Subcutaneous adipose tissue (tissue), 4 donors: ENCODE measurements around the gene KCTD11. TPM values are rescaled to one million over a fixed set of nuclear protein-coding genes. Genes with fewer than 3 reads are reported as not detected.

Source experiments
- small RNA-seq: library from RNA; depleted of rRNA; stranded (forward); fragments of <200 nt; gene quantifications from one replicate; pipeline ENCODE3, GENCODE V24; 2016
- total RNA-seq, 4 donors: library from RNA; depleted of rRNA; stranded (reverse); fragments of >200 nt; gene quantifications; one replicate each; pipeline ENCODE4 v1.1.0, GENCODE V29; 2016
- TF ChIP-seq, protein P1 (sequence below): fragments of 450-650 bp; IDR thresholded peaks from one replicate; pipeline ENCODE4 v1.5.1; 2016; ENCODE audit warnings: low read depth, mild to moderate bottlenecking, control low read depth, antibody characterized with exemption, moderate library complexity

The KCTD11 gene
- total RNA-seq, 4 donors from 2014 or later, result 4.9 to 13.8 (median 7.2) TPM

DNA sequence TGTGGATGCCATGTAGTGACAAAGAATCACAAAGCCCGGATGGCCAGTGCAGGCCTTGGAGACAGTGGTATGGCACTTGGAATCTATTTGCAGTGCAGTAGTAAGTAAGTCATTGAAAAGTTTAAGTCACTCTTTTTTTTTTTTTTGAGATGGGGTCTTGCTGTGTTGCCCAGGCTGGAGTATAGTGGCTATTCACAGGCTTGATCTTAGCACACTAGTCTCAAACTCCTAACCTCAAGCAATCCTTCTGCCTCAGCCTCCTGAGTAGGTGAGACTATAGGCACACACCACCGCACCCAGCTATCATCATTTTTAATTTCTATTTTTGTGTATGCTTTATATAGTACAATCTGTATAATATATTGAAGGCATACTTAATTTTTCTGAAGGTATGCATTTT is 46.6 kb downstream of the KCTD11 start:
- TF ChIP-seq, protein P1, sequence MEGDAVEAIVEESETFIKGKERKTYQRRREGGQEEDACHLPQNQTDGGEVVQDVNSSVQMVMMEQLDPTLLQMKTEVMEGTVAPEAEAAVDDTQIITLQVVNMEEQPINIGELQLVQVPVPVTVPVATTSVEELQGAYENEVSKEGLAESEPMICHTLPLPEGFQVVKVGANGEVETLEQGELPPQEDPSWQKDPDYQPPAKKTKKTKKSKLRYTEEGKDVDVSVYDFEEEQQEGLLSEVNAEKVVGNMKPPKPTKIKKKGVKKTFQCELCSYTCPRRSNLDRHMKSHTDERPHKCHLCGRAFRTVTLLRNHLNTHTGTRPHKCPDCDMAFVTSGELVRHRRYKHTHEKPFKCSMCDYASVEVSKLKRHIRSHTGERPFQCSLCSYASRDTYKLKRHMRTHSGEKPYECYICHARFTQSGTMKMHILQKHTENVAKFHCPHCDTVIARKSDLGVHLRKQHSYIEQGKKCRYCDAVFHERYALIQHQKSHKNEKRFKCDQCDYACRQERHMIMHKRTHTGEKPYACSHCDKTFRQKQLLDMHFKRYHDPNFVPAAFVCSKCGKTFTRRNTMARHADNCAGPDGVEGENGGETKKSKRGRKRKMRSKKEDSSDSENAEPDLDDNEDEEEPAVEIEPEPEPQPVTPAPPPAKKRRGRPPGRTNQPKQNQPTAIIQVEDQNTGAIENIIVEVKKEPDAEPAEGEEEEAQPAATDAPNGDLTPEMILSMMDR, result no peak

- TF ChIP-seq, protein P1, result no peak
Measured at GRCh38 chr17:7403043-7403726, 51.2 kb downstream of the KCTD11 start.

DNA sequence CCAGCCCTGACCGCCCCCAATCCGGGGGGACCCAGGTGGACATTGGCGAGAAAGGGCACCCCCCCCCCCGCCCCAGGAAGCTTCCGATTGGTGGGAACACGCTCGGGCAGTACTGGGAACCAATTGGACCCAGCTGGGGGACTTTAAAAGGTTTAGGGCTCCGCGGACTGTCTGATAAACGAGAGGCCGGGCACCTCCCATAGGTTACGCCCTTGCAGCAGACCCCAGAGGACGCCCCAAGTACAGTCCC is 51.7 kb downstream of the KCTD11 start:
- TF ChIP-seq, protein P1, result no peak

DNA sequence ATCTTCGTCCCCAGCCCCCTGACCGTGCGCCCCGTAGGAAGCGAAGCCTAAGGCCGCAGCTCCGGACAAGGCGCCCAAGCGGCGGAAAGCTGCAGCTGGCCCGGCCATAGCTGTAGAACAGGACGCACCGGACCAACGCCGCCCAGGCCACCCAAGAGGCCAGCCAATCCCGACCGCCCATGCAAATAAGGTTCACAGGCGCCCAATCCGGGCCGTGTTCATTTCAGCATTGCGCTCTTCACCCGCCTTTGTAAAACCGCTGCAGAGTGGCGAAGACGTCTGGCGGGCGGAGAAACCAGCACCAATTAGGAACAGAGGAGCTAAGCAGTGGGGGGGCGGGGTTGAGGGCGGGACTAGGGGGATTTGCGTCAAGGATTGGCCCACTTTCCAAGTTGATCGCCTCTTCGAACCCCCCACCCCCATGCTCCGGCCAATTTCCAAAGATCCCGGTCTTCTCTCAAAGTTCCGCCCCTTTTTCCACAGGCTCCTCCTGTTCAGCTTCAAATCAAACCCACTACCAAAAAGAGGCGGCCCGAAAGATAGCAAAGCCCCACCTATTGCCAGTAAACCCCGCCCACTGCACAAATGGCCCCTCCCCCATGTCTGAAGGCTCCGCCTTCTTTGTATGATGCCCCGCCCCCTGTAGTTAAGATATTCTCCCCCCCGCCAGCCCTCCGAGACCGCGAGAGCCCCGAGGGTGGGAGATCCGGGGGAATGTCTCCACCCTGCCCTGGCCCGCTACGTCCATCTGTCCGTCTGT is 52.2 kb downstream of the KCTD11 start, which contains the start of gene TMEM256:
Gene TMEM256, minus strand, starts transcription at position 121 of the 760 bp plus-strand sequence. Its CDS starts 13 bp downstream, at position 108.
- TF ChIP-seq, protein P1, result no peak

Small RNA genes within 50 kb of the gene (small RNA-seq; reads per million reads assigned to genes)
- gene AC026954.2, result not detected

Other genes starting within 250 kb of the KCTD11 start
- 1 to 10 TPM in 2 of 4 donors, under 1 TPM in 1, not detected in 1; 0.66 to 1.4 (median 1.3) TPM for gene ASGR2, start 237.3 kb upstream of the KCTD11 start, total RNA-seq
- 1 to 10 TPM; 2.4 to 5.9 (median 3.8) TPM for gene ASGR1, start 172.8 kb upstream of the KCTD11 start, total RNA-seq
- gene DLG4, start 132.3 kb upstream of the KCTD11 start, total RNA-seq, result 10 to 100 TPM in 1 of 4 donors, 1 to 10 TPM in 3; 3.3 to 17.0 (median 6.9) TPM
- gene ACADVL, start 132.2 kb upstream of the KCTD11 start, total RNA-seq, result 1,000 to 10,000 TPM in 1 of 4 donors, 100 to 1,000 TPM in 3; 533 to 1,103 (median 672) TPM
- 10 to 100 TPM; 23.5 to 36.5 (median 27.1) TPM for gene DVL2, start 117.6 kb upstream of the KCTD11 start, total RNA-seq
- 10 to 100 TPM; 14.5 to 27.6 (median 19.3) TPM for gene PHF23, start 112.7 kb upstream of the KCTD11 start, total RNA-seq
- 100 to 1,000 TPM; 350 to 658 (median 462) TPM for gene GABARAP, start 109.7 kb upstream of the KCTD11 start, total RNA-seq
- gene CTDNEP1, start 100.4 kb upstream of the KCTD11 start, total RNA-seq, result 10 to 100 TPM; 71.8 to 86.4 (median 81.1) TPM
- gene ELP5, start 99.9 kb upstream of the KCTD11 start, total RNA-seq, result 10 to 100 TPM; 20.7 to 43.4 (median 25.3) TPM
- gene CLDN7, start 89.7 kb upstream of the KCTD11 start, total RNA-seq, result 10 to 100 TPM in 2 of 4 donors, 1 to 10 TPM in 2; 3.7 to 26.9 (median 13.2) TPM
- 10 to 100 TPM in 2 of 4 donors, 1 to 10 TPM in 2; 5.6 to 91.4 (median 13.8) TPM for gene SLC2A4, start 70.4 kb upstream of the KCTD11 start, total RNA-seq
- 10 to 100 TPM in 1 of 4 donors, 1 to 10 TPM in 1, under 1 TPM in 2; 0.82 to 14.1 (median 2.0) TPM for gene YBX2, start 57.5 kb upstream of the KCTD11 start, total RNA-seq
- gene EIF5A, start 44.5 kb upstream of the KCTD11 start, total RNA-seq, result 100 to 1,000 TPM; 144 to 174 (median 153) TPM
- gene GPS2, start 36.8 kb upstream of the KCTD11 start, total RNA-seq, result 10 to 100 TPM; 52.7 to 89.2 (median 75.6) TPM
- gene NEURL4, start 22.8 kb upstream of the KCTD11 start, total RNA-seq, result 10 to 100 TPM in 3 of 4 donors, 1 to 10 TPM in 1; 4.9 to 22.6 (median 11.2) TPM
- 1 to 10 TPM; 1.8 to 8.4 (median 4.0) TPM for gene ACAP1, start 15.6 kb upstream of the KCTD11 start, total RNA-seq
- gene TMEM95, start 3.0 kb downstream of the KCTD11 start, total RNA-seq, result not detected
- 1 to 10 TPM in 3 of 4 donors, under 1 TPM in 1; 0.51 to 1.9 (median 1.1) TPM for gene TNK1, start 28.9 kb downstream of the KCTD11 start, total RNA-seq
- gene PLSCR3, start 42.4 kb downstream of the KCTD11 start, total RNA-seq, result 10 to 100 TPM in 3 of 4 donors, 1 to 10 TPM in 1; 9.1 to 21.3 (median 16.2) TPM
- gene TMEM256, start 51.9 kb downstream of the KCTD11 start, total RNA-seq, result 100 to 1,000 TPM in 2 of 4 donors, 10 to 100 TPM in 2; 76.7 to 134 (median 109) TPM
- 1 to 10 TPM; 3.1 to 6.8 (median 4.2) TPM for gene NLGN2, start 55.7 kb downstream of the KCTD11 start, total RNA-seq
- not detected for gene SPEM1, start 68.2 kb downstream of the KCTD11 start, total RNA-seq
- gene SPEM2, start 73.5 kb downstream of the KCTD11 start, total RNA-seq, result not detected
- not detected for gene SPEM3, start 76.7 kb downstream of the KCTD11 start, total RNA-seq
- 1 to 10 TPM; 2.9 to 7.8 (median 5.9) TPM for gene TMEM102, start 83.3 kb downstream of the KCTD11 start, total RNA-seq
- gene FGF11, start 87.3 kb downstream of the KCTD11 start, total RNA-seq, result 1 to 10 TPM in 2 of 4 donors, under 1 TPM in 1, not detected in 1; 0.88 to 1.3 (median 1.2) TPM
- gene CHRNB1, start 92.9 kb downstream of the KCTD11 start, total RNA-seq, result 10 to 100 TPM in 1 of 4 donors, 1 to 10 TPM in 3; 2.4 to 10.4 (median 9.8) TPM
- gene ZBTB4, start 127.5 kb downstream of the KCTD11 start, total RNA-seq, result 10 to 100 TPM; 34.2 to 58.0 (median 39.3) TPM
- gene SLC35G6, start 129.3 kb downstream of the KCTD11 start, total RNA-seq, result not detected
- gene POLR2A, start 132.2 kb downstream of the KCTD11 start, total RNA-seq, result 100 to 1,000 TPM in 1 of 4 donors, 10 to 100 TPM in 3; 31.1 to 123 (median 58.5) TPM
- gene TNFSF12, start 196.9 kb downstream of the KCTD11 start, total RNA-seq, result 10 to 100 TPM; 21.2 to 61.9 (median 58.7) TPM
- 10 to 100 TPM; 22.8 to 69.5 (median 53.1) TPM for gene TNFSF13, start 206.6 kb downstream of the KCTD11 start, total RNA-seq
- 10 to 100 TPM; 41.6 to 64.7 (median 56.8) TPM for gene SENP3, start 209.8 kb downstream of the KCTD11 start, total RNA-seq
- gene CD68, start 227.5 kb downstream of the KCTD11 start, total RNA-seq, result 100 to 1,000 TPM in 3 of 4 donors, 10 to 100 TPM in 1; 56.9 to 609 (median 149) TPM
- gene MPDU1, start 231.7 kb downstream of the KCTD11 start, total RNA-seq, result 10 to 100 TPM; 53.9 to 94.2 (median 77.7) TPM
- 1 to 10 TPM in 1 of 4 donors, not detected in 3; 1.0 TPM for gene SOX15, start 237.9 kb downstream of the KCTD11 start, total RNA-seq